Measurements from ENCODE around the gene RPN2. TPM values are rescaled to one million over a fixed set of nuclear protein-coding genes. Genes with fewer than 3 reads are reported as not detected.

RPN2 gene
- polyA plus RNA-seq, 1 donor from 2014 or later = 151 TPM

- Histone ChIP-seq H3K79me2 (replicated peaks; ENCODE audit: insufficient read depth, low read length) (no peaks in the 10 kb centered on the region), H3K27me3 (ENCODE audit: insufficient read depth, low read depth, low read length) (peaks cover 16% of the 10 kb centered on the region), H3K9me2 (ENCODE audit: insufficient read depth, low read length) (no peaks in the 10 kb centered on the region), H3K9ac (ENCODE audit: low read length) (no peak overlapping the region), H3K9me3 (ENCODE audit: low read length) (no peaks in the 10 kb centered on the region), H3F3A (ENCODE audit: insufficient read depth, low read length, poor library complexity, severe bottlenecking) (peaks cover 24% of the 10 kb centered on the region), H3K36me3 (ENCODE audit: insufficient read depth, low read length) (peaks cover 33% of the 10 kb centered on the region), H3K4me2 (ENCODE audit: low read length) (no peak overlapping the region), H3K4me3 (ENCODE audit: low read length) (no peak overlapping the region), H4K20me1 (ENCODE audit: insufficient read depth) (no peaks in the 10 kb centered on the region), H3K27ac (ENCODE audit: low read length) (no peak overlapping the region), H2AFZ (ENCODE audit: low read depth, low read length) (no peak overlapping the region)
- TF ChIP-seq EZH2 (IDR thresholded peaks at IDR 0.05; ENCODE audit: borderline replicate concordance, insufficient read depth, low read length, poor library complexity, severe bottlenecking) = no peak
- no peak for TF ChIP-seq REST (IDR thresholded peaks at IDR 0.05; ENCODE audit: borderline replicate concordance)
- TF ChIP-seq EP300 (conservative IDR thresholded peaks at IDR 0.05; ENCODE audit: poor library complexity, severe bottlenecking) = no peak
- no peak for TF ChIP-seq TAF1 (IDR thresholded peaks at IDR 0.05; ENCODE audit: low read depth)
- no peak for TF ChIP-seq RAD21 (conservative IDR thresholded peaks at IDR 0.05)
- no peak for TF ChIP-seq SMC3 (conservative IDR thresholded peaks at IDR 0.05; ENCODE audit: poor library complexity)
- no peak for TF ChIP-seq MXI1 (conservative IDR thresholded peaks at IDR 0.05; ENCODE audit: poor library complexity, severe bottlenecking)
- TF ChIP-seq, protein P1, sequence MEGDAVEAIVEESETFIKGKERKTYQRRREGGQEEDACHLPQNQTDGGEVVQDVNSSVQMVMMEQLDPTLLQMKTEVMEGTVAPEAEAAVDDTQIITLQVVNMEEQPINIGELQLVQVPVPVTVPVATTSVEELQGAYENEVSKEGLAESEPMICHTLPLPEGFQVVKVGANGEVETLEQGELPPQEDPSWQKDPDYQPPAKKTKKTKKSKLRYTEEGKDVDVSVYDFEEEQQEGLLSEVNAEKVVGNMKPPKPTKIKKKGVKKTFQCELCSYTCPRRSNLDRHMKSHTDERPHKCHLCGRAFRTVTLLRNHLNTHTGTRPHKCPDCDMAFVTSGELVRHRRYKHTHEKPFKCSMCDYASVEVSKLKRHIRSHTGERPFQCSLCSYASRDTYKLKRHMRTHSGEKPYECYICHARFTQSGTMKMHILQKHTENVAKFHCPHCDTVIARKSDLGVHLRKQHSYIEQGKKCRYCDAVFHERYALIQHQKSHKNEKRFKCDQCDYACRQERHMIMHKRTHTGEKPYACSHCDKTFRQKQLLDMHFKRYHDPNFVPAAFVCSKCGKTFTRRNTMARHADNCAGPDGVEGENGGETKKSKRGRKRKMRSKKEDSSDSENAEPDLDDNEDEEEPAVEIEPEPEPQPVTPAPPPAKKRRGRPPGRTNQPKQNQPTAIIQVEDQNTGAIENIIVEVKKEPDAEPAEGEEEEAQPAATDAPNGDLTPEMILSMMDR (IDR thresholded peaks at IDR 0.05; ENCODE audit: poor library complexity, severe bottlenecking) = no peak
- no peak for TF ChIP-seq POLR2AphosphoS5 (IDR thresholded peaks at IDR 0.05)
These were observed 24.9 kb downstream of the RPN2 start for GRCh38 chr20:37204056-37204455.

DNA sequence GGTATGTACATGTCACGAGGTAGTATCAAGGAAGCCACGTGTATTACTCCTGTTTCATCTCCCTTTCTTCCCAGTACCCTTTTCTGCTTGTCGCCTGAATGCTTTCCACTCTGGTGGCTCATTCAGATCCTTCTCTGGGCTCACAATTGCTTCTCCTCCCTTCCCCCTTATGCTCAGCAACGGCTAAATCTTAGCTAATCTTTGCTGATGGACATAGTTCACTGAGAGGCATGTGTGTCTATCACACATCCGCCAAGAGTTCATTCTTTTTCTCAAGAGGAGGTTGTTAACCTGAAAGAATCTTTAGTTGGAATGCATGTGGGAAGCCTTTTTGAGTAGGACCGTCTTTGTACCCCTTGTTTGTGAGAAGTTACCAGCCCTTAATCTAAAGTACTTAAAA lies 26.0 kb downstream of the RPN2 start:
- Histone ChIP-seq H3K9me3 (ENCODE audit: low read length) (no peaks in the 10 kb centered on the region), H3K4me3 (ENCODE audit: low read length) (no peak overlapping the region), H3K9ac (ENCODE audit: low read length) (no peak overlapping the region), H3K9me2 (ENCODE audit: insufficient read depth, low read length) (no peaks in the 10 kb centered on the region), H2AFZ (ENCODE audit: low read depth, low read length) (no peak overlapping the region), H3K79me2 (replicated peaks; ENCODE audit: insufficient read depth, low read length) (no peaks in the 10 kb centered on the region), H3F3A (ENCODE audit: insufficient read depth, low read length, poor library complexity, severe bottlenecking) (peaks cover 24% of the 10 kb centered on the region), H4K20me1 (ENCODE audit: insufficient read depth) (no peaks in the 10 kb centered on the region), H3K36me3 (ENCODE audit: insufficient read depth, low read length) (peaks cover 35% of the 10 kb centered on the region), H3K27ac (ENCODE audit: low read length) (no peak overlapping the region), H3K4me2 (ENCODE audit: low read length) (no peak overlapping the region), H3K27me3 (ENCODE audit: insufficient read depth, low read depth, low read length) (peaks cover 8% of the 10 kb centered on the region)
- TF ChIP-seq SMC3 (conservative IDR thresholded peaks at IDR 0.05; ENCODE audit: poor library complexity) = no peak
- TF ChIP-seq MXI1 (conservative IDR thresholded peaks at IDR 0.05; ENCODE audit: poor library complexity, severe bottlenecking) = peak; percentile 46
- TF ChIP-seq EP300 (conservative IDR thresholded peaks at IDR 0.05; ENCODE audit: poor library complexity, severe bottlenecking) = no peak
- TF ChIP-seq RAD21 (conservative IDR thresholded peaks at IDR 0.05) = no peak

Measured in neural cell (in vitro differentiated cells).